Mesendoderm (in vitro differentiated cells): ENCODE results near the gene MAG.

ENCODE experiments used
- DNase-seq: peaks from one replicate; pipeline ENCODE4 v3.0.0; 2013
- H2AK5ac ChIP-seq: 2 replicates; pipeline ENCODE4 v1.6.1; 2013; ENCODE audit warnings: low read length, inconsistent platforms
- H2BK120ac ChIP-seq: 2 replicates; pipeline ENCODE4 v1.6.1; 2013; ENCODE audit warnings: low read depth, mild to moderate bottlenecking, low read length, moderate library complexity, mixed read lengths
- H2BK15ac ChIP-seq: replicated peaks from 2 replicates; pipeline ENCODE4 v1.6.1; 2013; ENCODE audit warnings: low read depth, mild to moderate bottlenecking, moderate library complexity
- H2BK5ac ChIP-seq: 2 replicates; pipeline ENCODE4 v1.6.1; 2013; ENCODE audit warnings: low read length, inconsistent platforms
- H3K18ac ChIP-seq: 2 replicates; pipeline ENCODE4 v1.6.1; 2013; ENCODE audit warnings: mild to moderate bottlenecking, low read length, mixed read lengths
- H3K23ac ChIP-seq: one replicate; pipeline ENCODE4 v1.6.1; 2013; ENCODE audit warnings: low read length
- H3K27ac ChIP-seq: 2 replicates; pipeline ENCODE4 v1.5.1; 2013; ENCODE audit warnings: low read depth, mild to moderate bottlenecking, inconsistent platforms, low read length, moderate library complexity
- H3K27me3 ChIP-seq: 2 replicates; pipeline ENCODE4 v1.6.1; 2013; ENCODE audit warnings: low read length, control low read depth, mild to moderate bottlenecking, inconsistent platforms; ENCODE audit not compliant: insufficient read depth, poor library complexity
- H3K36me3 ChIP-seq: 2 replicates; pipeline ENCODE4 v1.6.1; 2013; ENCODE audit warnings: low read length, inconsistent platforms; ENCODE audit not compliant: control insufficient read depth, insufficient read depth
- H3K4ac ChIP-seq: one replicate; pipeline ENCODE4 v1.6.1; 2013; ENCODE audit warnings: low read depth, mild to moderate bottlenecking, low read length, moderate library complexity
- H3K4me1 ChIP-seq: 2 replicates; pipeline ENCODE4 v1.6.1; 2013; ENCODE audit warnings: low read depth, low read length, inconsistent platforms; ENCODE audit not compliant: control insufficient read depth
- H3K4me2 ChIP-seq: 2 replicates; pipeline ENCODE4 v1.6.1; 2013; ENCODE audit warnings: low read length
- H3K4me3 ChIP-seq: 2 replicates; pipeline ENCODE4 v1.5.1; 2013; ENCODE audit warnings: mild to moderate bottlenecking, low read length
- H3K56ac ChIP-seq: one replicate; pipeline ENCODE4 v1.6.1; 2013; ENCODE audit warnings: low read length
- H3K79me1 ChIP-seq: 2 replicates; pipeline ENCODE4 v1.6.1; 2013; ENCODE audit warnings: low read length, inconsistent platforms
- H3K79me2 ChIP-seq: 2 replicates; pipeline ENCODE4 v1.6.1; 2013; ENCODE audit warnings: mild to moderate bottlenecking, low read length; ENCODE audit not compliant: control insufficient read depth, insufficient read depth
- H3K9ac ChIP-seq: 2 replicates; pipeline ENCODE4 v1.6.1; 2013; ENCODE audit warnings: low read length, inconsistent platforms
- H4K5ac ChIP-seq: one replicate; pipeline ENCODE4 v1.6.1; 2013; ENCODE audit warnings: low read length
- H4K8ac ChIP-seq: one replicate; pipeline ENCODE4 v1.6.1; 2013; ENCODE audit warnings: low read depth, mild to moderate bottlenecking, control low read depth, low read length, moderate library complexity
- WGBS: extraction: QIAGEN DNeasy Blood & Tissue Kit; methylation state at CpG from one replicate; pipeline ENCODE4 v1.1.7; 2013; ENCODE audit warnings: low lambda C conversion rate, missing lambda C conversion rate; ENCODE audit not compliant: insufficient coverage; ENCODE audit errors: extremely low coverage; 5-methylcytosine and 5-hydroxymethylcytosine counted together

Gene MAG

DNA sequence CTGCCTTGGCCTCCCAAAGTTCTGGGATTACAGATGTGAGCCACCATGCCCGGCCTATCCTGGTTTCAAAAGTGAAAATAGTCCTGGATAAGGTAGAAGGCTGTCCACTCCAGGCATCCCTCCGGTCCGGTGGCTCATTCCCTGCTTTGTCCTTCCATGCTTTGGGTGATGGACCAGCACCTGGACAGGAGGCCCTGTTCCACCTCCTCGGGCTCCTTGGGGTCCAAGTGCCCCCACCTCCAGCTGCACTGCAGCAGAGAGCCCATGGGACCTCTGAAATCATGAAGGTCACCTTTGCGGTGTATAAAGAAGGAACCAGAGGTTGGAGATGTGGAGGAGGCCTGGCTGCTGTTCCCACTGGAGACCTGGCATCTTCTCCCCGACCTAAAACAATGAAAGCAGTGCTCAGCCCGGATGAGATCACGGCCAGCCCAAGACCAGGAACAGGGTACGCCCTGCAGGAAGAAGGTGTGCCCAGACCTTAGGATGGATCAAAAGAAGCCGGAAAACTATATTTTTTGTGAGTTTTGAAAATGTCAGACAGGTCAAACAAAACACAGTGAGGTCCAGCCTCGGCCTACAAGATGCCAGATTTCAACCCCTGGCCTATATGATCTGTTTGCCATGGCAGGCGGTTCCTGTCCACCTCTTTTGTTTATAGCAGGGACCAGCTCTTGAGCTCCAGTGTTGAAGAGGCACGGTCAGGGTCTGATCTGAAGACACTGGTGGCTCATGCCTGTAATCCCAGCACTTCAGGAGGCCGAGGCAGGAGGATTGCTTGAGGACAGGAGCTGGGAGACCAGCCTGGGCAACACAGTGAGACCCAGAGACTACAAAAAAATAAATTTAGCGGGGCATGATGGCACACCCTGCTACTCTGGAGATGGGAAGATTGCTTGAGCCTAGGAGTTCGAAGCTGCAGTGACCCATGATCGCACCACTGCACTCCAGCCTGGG lies 37.3 kb upstream of the MAG start:
- Histone ChIP-seq H3K27ac (no peak overlapping the region), H2BK5ac (no peak overlapping the region), H3K18ac (no peak overlapping the region), H3K23ac (no peak overlapping the region), H2BK120ac (no peak overlapping the region), H3K36me3 (peaks cover 11% of the 10 kb centered on the region), H3K9ac (no peak overlapping the region), H2BK15ac (no peak overlapping the region), H3K79me1 (peaks cover 23% of the 10 kb centered on the region), H3K4me1 (peaks cover 3% of the 10 kb centered on the region), H3K4me2 (no peak overlapping the region), H3K56ac (no peak overlapping the region), H3K4ac (no peak overlapping the region), H3K4me3 (no peak overlapping the region), H3K79me2 (peaks cover 18% of the 10 kb centered on the region), H4K5ac (no peak overlapping the region), H2AK5ac (no peak overlapping the region), H3K27me3 (no peaks in the 10 kb centered on the region), H4K8ac (no peak overlapping the region)
- WGBS: no CpG with 5 or more reads among the region's 17 CpGs
- DNase-seq: no peak

GRCh38 chr19:35256566-35256965 lies 35.4 kb upstream of the MAG start:
- H2BK120ac ChIP-seq: no peak overlapping the region
- no peak overlapping the region for H2BK5ac ChIP-seq
- H2AK5ac ChIP-seq: no peak overlapping the region
- H3K9ac ChIP-seq: no peak overlapping the region
- DNase-seq: no peak
- H3K79me1 ChIP-seq: peaks cover 12% of the 10 kb centered on the region
- H3K36me3 ChIP-seq: peaks cover 7% of the 10 kb centered on the region
- no peak overlapping the region for H4K5ac ChIP-seq
- no peak overlapping the region for H3K23ac ChIP-seq
- no CpG with 5 or more reads among the region's 2 CpGs for WGBS
- no peak overlapping the region for H3K4me3 ChIP-seq
- H3K27ac ChIP-seq: no peak overlapping the region
- no peak overlapping the region for H3K18ac ChIP-seq
- H3K4me1 ChIP-seq: no peaks in the 10 kb centered on the region
- H3K4ac ChIP-seq: no peak overlapping the region
- H4K8ac ChIP-seq: no peak overlapping the region
- H3K56ac ChIP-seq: no peak overlapping the region
- H3K79me2 ChIP-seq: peaks cover 5% of the 10 kb centered on the region
- no peak overlapping the region for H2BK15ac ChIP-seq
- no peak overlapping the region for H3K4me2 ChIP-seq
- no peaks in the 10 kb centered on the region for H3K27me3 ChIP-seq

- Histone ChIP-seq H3K79me2 (peaks cover 4% of the 10 kb centered on the region), H3K4me3 (no peak overlapping the region), H2BK15ac (no peak overlapping the region), H4K5ac (no peak overlapping the region), H2BK5ac (no peak overlapping the region), H3K27me3 (no peaks in the 10 kb centered on the region), H3K79me1 (peaks cover 11% of the 10 kb centered on the region), H3K56ac (no peak overlapping the region), H4K8ac (no peak overlapping the region), H3K9ac (no peak overlapping the region), H3K4me1 (no peaks in the 10 kb centered on the region), H3K27ac (no peak overlapping the region), H3K4ac (no peak overlapping the region), H3K18ac (no peak overlapping the region), H3K4me2 (no peak overlapping the region), H3K36me3 (peaks cover 6% of the 10 kb centered on the region), H2AK5ac (no peak overlapping the region), H3K23ac (no peak overlapping the region), H2BK120ac (no peak overlapping the region)
- no CpG with 5 or more reads among the region's 9 CpGs for WGBS
- DNase-seq: no peak
Measured at GRCh38 chr19:35257113-35257461, 34.9 kb upstream of the MAG start.

DNA sequence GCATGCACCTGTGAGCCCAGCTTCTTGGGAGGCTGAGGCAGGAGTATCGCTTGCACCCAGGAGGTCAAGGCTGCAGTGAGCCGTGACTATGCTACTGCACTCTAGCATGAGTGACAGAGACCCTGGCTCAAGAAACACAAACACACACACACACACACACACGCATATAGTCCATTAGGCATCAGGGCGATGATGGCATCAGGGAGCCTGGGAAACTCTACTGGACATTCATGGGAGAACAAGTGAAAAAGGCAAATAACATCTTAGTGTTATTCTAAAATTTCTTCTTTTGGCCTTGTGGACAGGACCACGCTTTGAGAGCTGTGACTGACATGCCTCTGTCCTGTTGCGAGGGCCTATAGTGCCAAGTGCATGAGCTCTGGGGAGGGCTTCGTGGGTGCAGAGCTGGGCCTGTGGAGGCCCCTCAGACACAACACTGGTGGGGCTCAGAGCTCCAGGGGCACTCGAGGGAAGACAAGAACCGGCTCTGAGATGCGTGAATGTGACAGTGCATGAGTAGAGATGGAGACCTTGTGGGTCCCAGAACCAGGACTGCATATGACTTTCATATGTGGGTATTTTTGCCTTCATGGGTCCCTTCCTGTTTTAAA lies 31.2 kb upstream of the MAG start:
- Histone ChIP-seq H3K4ac (no peak overlapping the region), H3K27ac (no peak overlapping the region), H3K56ac (no peak overlapping the region), H3K4me2 (no peak overlapping the region), H4K8ac (no peak overlapping the region), H2BK15ac (no peak overlapping the region), H3K79me1 (peaks cover 3% of the 10 kb centered on the region), H4K5ac (no peak overlapping the region), H3K27me3 (no peaks in the 10 kb centered on the region), H3K36me3 (peaks cover 10% of the 10 kb centered on the region), H2BK5ac (no peak overlapping the region), H2BK120ac (no peak overlapping the region), H3K23ac (no peak overlapping the region), H3K4me1 (no peaks in the 10 kb centered on the region), H3K79me2 (no peaks in the 10 kb centered on the region), H3K18ac (no peak overlapping the region), H3K9ac (no peak overlapping the region), H3K4me3 (no peak overlapping the region), H2AK5ac (no peak overlapping the region)
- DNase-seq: no peak
- no CpG with 5 or more reads among the region's 10 CpGs for WGBS

DNA sequence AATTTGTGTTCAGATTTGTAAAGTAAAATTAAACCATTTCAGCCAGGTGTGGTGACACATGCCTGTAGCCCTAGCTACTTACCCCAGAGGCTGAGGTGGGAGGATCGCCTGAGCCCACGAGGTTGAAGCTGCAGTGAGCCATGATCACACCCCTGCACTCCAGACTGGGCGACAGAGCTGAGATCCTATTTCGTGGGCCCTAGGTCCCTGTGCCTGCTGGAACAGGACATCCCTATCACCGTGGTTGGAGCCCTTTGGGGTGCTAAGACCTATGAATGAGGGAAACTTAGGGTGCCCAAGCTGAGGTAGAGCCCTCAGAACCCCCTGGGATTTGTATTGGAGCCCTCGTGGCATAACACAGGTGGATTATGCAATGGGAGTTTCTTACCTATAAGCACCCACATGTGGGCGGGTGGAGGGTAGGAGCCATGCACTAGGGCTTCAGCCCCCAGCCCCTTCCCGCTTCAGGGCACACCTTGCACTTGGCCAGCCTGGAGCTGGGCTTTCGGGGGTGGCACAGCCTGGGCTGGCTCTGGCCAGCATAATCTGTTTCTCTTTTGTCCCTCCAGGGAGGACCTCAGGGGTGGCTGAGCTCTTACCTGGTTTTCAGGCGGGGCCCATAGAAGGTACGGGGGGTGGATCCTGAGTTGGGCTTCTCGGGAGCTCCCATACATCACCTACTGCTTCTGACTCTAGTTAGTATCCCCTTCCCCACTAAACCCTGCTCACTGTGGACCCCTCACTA lies 30.4 kb upstream of the MAG start:
- no peak overlapping the region for H3K4ac ChIP-seq
- H2BK15ac ChIP-seq: no peak overlapping the region
- no peak overlapping the region for H3K4me3 ChIP-seq
- no peak overlapping the region for H3K18ac ChIP-seq
- no peak overlapping the region for H2AK5ac ChIP-seq
- no CpG with 5 or more reads among the region's 12 CpGs for WGBS
- no peak overlapping the region for H3K56ac ChIP-seq
- no peaks in the 10 kb centered on the region for H3K79me2 ChIP-seq
- H3K4me2 ChIP-seq: no peak overlapping the region
- DNase-seq: no peak
- H3K36me3 ChIP-seq: peaks cover 12% of the 10 kb centered on the region
- H3K23ac ChIP-seq: no peak overlapping the region
- no peaks in the 10 kb centered on the region for H3K4me1 ChIP-seq
- no peak overlapping the region for H3K9ac ChIP-seq
- peaks cover 5% of the 10 kb centered on the region for H3K79me1 ChIP-seq
- H3K27me3 ChIP-seq: no peaks in the 10 kb centered on the region
- H4K8ac ChIP-seq: no peak overlapping the region
- no peak overlapping the region for H2BK5ac ChIP-seq
- H4K5ac ChIP-seq: no peak overlapping the region
- no peak overlapping the region for H2BK120ac ChIP-seq
- no peak overlapping the region for H3K27ac ChIP-seq
